OCI-M2 (cell line): ENCODE data around the gene NDUFS3.
"Not testable (repeated sequence)": the region's sequence is repeated elsewhere in the genome, so short reads cannot be mapped to it uniquely, and the experiment has no call there.

Source experiments
- DNase-seq: peaks from one replicate; lab custom pipeline; 2025; ENCODE audit not compliant: unreplicated experiment; lab: John Stamatoyannopoulos, UW

The NDUFS3 gene

GRCh38 chr11:47578524-47579494 is at the start of gene NDUFS3, which contains the start of gene KBTBD4:
NDUFS3 (plus strand) TSS chr11:47579074; CDS start chr11:47579092, 18 bp downstream.
KBTBD4 (minus strand) TSS chr11:47578970; CDS start chr11:47578951, 19 bp downstream.
- peak; percentile 80 for DNase-seq

GRCh38 chr11:47529951-47530350 is 48.9 kb upstream of the NDUFS3 start:
- no peak for DNase-seq

- not testable (repeated sequence) for DNase-seq
These were observed 48.2 kb upstream of the NDUFS3 start for GRCh38 chr11:47530721-47531120.

- no peak for DNase-seq
These were observed 47.2 kb upstream of the NDUFS3 start for GRCh38 chr11:47531666-47532065.

- DNase-seq = no peak
These were observed 46.2 kb upstream of the NDUFS3 start for GRCh38 chr11:47532597-47533213.

GRCh38 chr11:47533690-47534151 is 45.2 kb upstream of the NDUFS3 start:
- DNase-seq = no peak

- no peak for DNase-seq
These were observed 44.1 kb upstream of the NDUFS3 start for GRCh38 chr11:47534704-47535251.

GRCh38 chr11:47536915-47537314 is 42.0 kb upstream of the NDUFS3 start:
- no peak for DNase-seq

- no peak for DNase-seq
These were observed 39.9 kb upstream of the NDUFS3 start for GRCh38 chr11:47538741-47539565.

GRCh38 chr11:47539681-47540039 is 39.2 kb upstream of the NDUFS3 start:
- no peak for DNase-seq

GRCh38 chr11:47541070-47541469 is 37.8 kb upstream of the NDUFS3 start:
- DNase-seq = no peak

GRCh38 chr11:47545298-47545697 is 33.6 kb upstream of the NDUFS3 start:
- DNase-seq = no peak

GRCh38 chr11:47546274-47546673 is 32.6 kb upstream of the NDUFS3 start:
- DNase-seq = not testable (repeated sequence)

- no peak for DNase-seq
These were observed 28.4 kb upstream of the NDUFS3 start for GRCh38 chr11:47550288-47551047.

- DNase-seq = no peak
These were observed 27.8 kb upstream of the NDUFS3 start for GRCh38 chr11:47551086-47551485.

GRCh38 chr11:47552056-47552565 is 26.8 kb upstream of the NDUFS3 start:
- no peak for DNase-seq

- DNase-seq = no peak
These were observed 26.1 kb upstream of the NDUFS3 start, which contains the start of gene CELF1 for GRCh38 chr11:47552566-47553405. CELF1 (minus strand) TSS chr11:47553132; CDS start chr11:47499523, 53,609 bp downstream.

- no peak for DNase-seq
These were observed 25.5 kb upstream of the NDUFS3 start for GRCh38 chr11:47553406-47553743.

GRCh38 chr11:47557004-47557403 is 21.9 kb upstream of the NDUFS3 start:
- not testable (repeated sequence) for DNase-seq
